Fibroblast of lung (primary cell): ENCODE data around the gene PCGF1. TPM values are rescaled to one million over a fixed set of nuclear protein-coding genes. Genes with fewer than 3 reads are reported as not detected.
"Not testable (repeated sequence)": the region's sequence is repeated elsewhere in the genome, so short reads cannot be mapped to it uniquely, and the experiment has no call there.

Source experiments
- DNase-seq, 2 donors: peaks; one replicate each; pipeline versions ENCODE4 v3.0.0 to v3.0.0-alpha.2; 2010; ENCODE audit warnings: low read depth in 2 of 2
- H2AFZ ChIP-seq: 2 replicates; pipeline ENCODE4 v1.5.1; 2012; ENCODE audit warnings: low read length, control low read depth, inconsistent platforms
- H3K27ac ChIP-seq: 2 replicates; pipeline ENCODE4 v1.5.1; 2011; ENCODE audit warnings: low read length, control low read depth; ENCODE audit not compliant: insufficient read depth
- H3K27me3 ChIP-seq: 2 replicates; pipeline ENCODE4 v1.5.1; 2011; ENCODE audit warnings: mild to moderate bottlenecking, low read length; ENCODE audit not compliant: control insufficient read depth, insufficient read depth
- H3K36me3 ChIP-seq: 2 replicates; pipeline ENCODE4 v1.5.1; 2011; ENCODE audit warnings: low read length; ENCODE audit not compliant: control insufficient read depth, insufficient read depth
- H3K4me1 ChIP-seq: 2 replicates; pipeline ENCODE4 v1.5.1; 2011; ENCODE audit warnings: low read length; ENCODE audit not compliant: control insufficient read depth, insufficient read depth; ENCODE audit errors: extremely low read depth
- H3K4me2 ChIP-seq: 2 replicates; pipeline ENCODE4 v1.5.1; 2011; ENCODE audit warnings: low read length, control low read depth; ENCODE audit not compliant: insufficient read depth; ENCODE audit errors: extremely low read depth
- H3K4me3 ChIP-seq, 4 experiments: fragments of 200-600 bp in 1 of 4; sonication (generic) in 1 of 4; replicated peaks in 1 of 4; 2 replicates each; pipeline ENCODE4 v1.5.1; 2011 to 2016; ENCODE audit warnings: low read length in 4 of 4, low read depth in 3 of 4, mild to moderate bottlenecking in 3 of 4, control low read depth in 2 of 4, inconsistent platforms in 1 of 4, mixed read lengths in 1 of 4; ENCODE audit not compliant: insufficient read depth in 1 of 4; ENCODE audit errors: control extremely low read depth in 1 of 4
- H3K79me2 ChIP-seq: 2 replicates; pipeline ENCODE4 v1.5.1; 2012; ENCODE audit warnings: mild to moderate bottlenecking, low read length, inconsistent platforms; ENCODE audit not compliant: control insufficient read depth, insufficient read depth
- H3K9ac ChIP-seq: 2 replicates; pipeline ENCODE4 v1.5.1; 2011; ENCODE audit warnings: mild to moderate bottlenecking, low read length, control low read depth; ENCODE audit not compliant: insufficient read depth
- H3K9me3 ChIP-seq: 2 replicates; pipeline ENCODE4 v1.5.1; 2012; ENCODE audit warnings: low read depth, low read length; ENCODE audit not compliant: control insufficient read depth, insufficient read depth
- H4K20me1 ChIP-seq: 2 replicates; pipeline ENCODE4 v1.5.1; 2011; ENCODE audit warnings: low read length; ENCODE audit not compliant: control insufficient read depth, insufficient read depth; ENCODE audit errors: extremely low read depth
- CTCF ChIP-seq, 2 donors: IDR thresholded peaks in 1 of 2; conservative IDR thresholded peaks in 1 of 2; 1 replicate in 1 of 2; 2 replicates in 1 of 2; pipeline ENCODE4 v1.5.1; 2011 to 2012; ENCODE audit warnings: low read length in 2 of 2, control low read depth in 1 of 2, inconsistent platforms in 1 of 2, low read depth in 1 of 2, mild to moderate bottlenecking in 1 of 2
- EZH2 ChIP-seq: IDR thresholded peaks from 2 replicates; pipeline ENCODE4 v1.5.1; 2012; ENCODE audit warnings: low read length, control low read depth, mild to moderate bottlenecking; ENCODE audit errors: missing control alignments
- polyA plus RNA-seq, 2 donors: library from polyadenylated mRNA; depleted of rRNA in 1 of 2; stranded (reverse) in 1 of 2; unstranded in 1 of 2; fragments of >200 nt; gene quantifications; 2 replicates each; pipeline ENCODE4 v1.2.1, GENCODE V29; 2011 to 2012; ENCODE audit warnings: missing spikeins in 1 of 2
- total RNA-seq: library from RNA; depleted of rRNA; stranded (reverse); fragments of >200 nt; gene quantifications from 2 replicates; pipeline ENCODE4 v1.2.1, GENCODE V29; 2014

Gene PCGF1
- total and polyA plus RNA-seq, 2 donors (not counting 1 experiment from before 2014, with no cell fraction given) = 23.8 to 35.5 TPM

DNA sequence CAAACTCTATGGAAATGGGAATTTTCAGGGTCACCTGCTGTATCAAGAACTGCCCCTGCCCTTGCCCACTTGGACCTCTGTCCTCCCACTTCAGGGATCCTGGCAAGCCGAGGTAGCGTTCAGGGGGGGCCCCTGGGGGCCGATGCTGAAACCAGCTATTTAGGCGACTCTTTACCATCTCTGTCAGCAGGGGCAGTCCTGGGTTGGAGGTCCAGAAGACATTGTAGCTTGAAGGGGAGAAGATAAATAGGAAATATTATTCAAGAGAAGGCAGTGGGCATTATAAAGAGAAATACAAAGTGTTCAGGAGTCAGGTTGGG lies 44.7 kb downstream of the PCGF1 start:
- no peak overlapping the region for H3K9ac ChIP-seq
- H3K36me3 ChIP-seq = peaks cover 15% of the 10 kb centered on the region
- H3K79me2 ChIP-seq = peaks cover 13% of the 10 kb centered on the region
- no peaks in the 10 kb centered on the region for H3K27me3 ChIP-seq
- no peak for DNase-seq
- TF ChIP-seq EZH2 (no peak), CTCF (conservative IDR thresholded peaks at IDR 0.05 in 1 of 2, IDR thresholded peaks at IDR 0.05 in 1 of 2; ENCODE audit: low read depth in 1 of 2, low read length in 2 of 2) (no peak)
- H3K4me1 ChIP-seq = peaks cover 5% of the 10 kb centered on the region
- no peak overlapping the region for H3K4me2 ChIP-seq
- H2AFZ ChIP-seq = no peak overlapping the region
- no peaks in the 10 kb centered on the region for H4K20me1 ChIP-seq
- H3K27ac ChIP-seq = no peak overlapping the region
- no peak overlapping the region for H3K4me3 ChIP-seq
- H3K9me3 ChIP-seq = no peaks in the 10 kb centered on the region

DNA sequence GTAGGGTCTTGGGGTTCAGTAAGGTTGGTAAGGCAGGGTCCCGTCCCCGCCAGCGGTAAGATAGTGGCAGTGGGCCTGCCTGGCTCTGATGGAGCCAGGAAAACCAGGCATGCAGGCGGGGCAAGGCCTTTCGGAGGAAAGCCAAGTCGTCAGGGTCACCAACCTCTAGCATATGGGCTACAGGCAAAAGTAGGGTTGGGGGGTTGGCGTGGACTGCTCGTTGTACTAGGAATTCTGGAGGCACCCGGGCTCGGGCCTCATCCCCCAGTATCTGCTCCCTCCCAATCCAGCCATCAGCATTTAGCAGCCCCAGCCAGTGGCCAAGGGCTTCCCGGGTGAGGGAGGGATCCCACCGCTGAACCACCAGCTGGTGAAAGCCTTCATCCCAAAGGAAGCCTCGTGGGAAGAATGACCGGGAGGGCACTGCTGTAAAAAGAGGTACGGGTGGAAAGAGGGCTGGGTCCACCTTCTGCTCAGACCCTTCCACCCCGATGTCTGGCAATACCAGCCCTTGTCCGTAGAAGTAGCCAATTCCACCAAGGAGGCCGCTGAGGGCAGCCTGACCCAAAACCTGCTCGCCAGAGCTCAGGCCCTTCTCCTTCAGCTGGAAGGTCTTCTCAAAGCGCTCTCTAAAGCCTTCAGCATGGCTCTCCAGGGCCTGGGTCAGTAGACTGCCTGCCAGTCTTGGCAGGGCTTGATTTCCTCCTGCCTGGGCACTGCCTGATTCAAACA lies 45.3 kb downstream of the PCGF1 start:
- peaks cover 13% of the 10 kb centered on the region for H3K79me2 ChIP-seq
- peaks cover 15% of the 10 kb centered on the region for H3K36me3 ChIP-seq
- no peak overlapping the region for H3K4me3 ChIP-seq
- peaks cover 5% of the 10 kb centered on the region for H3K4me1 ChIP-seq
- no peaks in the 10 kb centered on the region for H3K9me3 ChIP-seq
- no peaks in the 10 kb centered on the region for H3K27me3 ChIP-seq
- no peak overlapping the region for H3K9ac ChIP-seq
- H4K20me1 ChIP-seq = no peaks in the 10 kb centered on the region
- no peak overlapping the region for H3K27ac ChIP-seq
- no peak overlapping the region for H2AFZ ChIP-seq
- no peak for DNase-seq
- no peak overlapping the region for H3K4me2 ChIP-seq
- TF ChIP-seq CTCF (conservative IDR thresholded peaks at IDR 0.05 in 1 of 2, IDR thresholded peaks at IDR 0.05 in 1 of 2; ENCODE audit: low read depth in 1 of 2, low read length in 2 of 2) (no peak), EZH2 (no peak)

DNA sequence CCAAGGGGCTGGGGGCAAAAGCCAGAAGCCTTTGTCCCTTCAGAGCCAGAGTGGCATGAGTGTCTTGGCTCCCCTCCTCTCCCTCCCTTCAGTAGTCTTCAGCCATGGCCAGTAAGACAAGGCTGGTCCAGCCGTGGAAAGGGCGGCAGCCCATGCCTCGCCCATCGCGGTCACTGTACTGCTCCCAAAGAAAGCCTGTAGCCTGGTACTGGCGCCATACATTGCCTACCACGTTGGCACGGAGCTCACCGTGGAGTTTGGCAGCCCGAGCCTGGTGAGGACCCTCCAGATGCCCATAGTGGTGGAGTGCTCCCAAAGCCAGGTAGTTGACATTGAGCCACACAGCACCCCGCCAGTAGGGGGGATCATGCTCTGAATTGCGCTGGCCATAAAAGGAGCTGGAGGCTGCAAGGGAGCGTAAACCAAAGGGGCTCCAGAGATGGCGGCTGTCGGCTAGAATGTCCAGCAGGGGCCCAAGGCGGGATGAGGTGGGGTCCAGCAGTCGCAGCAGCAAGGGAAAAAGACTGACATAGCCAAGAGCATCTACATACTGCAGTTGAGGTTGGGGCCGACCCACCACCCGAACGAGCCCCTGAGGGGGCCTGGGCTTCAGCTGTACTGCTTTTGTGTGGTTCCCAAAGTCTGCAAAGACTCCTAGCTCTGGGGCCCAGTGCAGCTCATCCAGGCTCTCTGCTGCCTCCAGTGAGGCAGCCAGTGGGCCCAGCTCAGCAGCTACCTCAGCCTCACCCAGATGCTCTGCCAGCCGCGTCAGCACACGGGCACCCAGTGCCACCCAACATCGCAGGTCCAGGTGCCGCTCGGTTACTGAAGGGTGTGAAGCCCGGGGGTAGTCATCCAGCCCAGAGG lies 46.1 kb downstream of the PCGF1 start:
- H3K79me2 ChIP-seq = peaks cover 13% of the 10 kb centered on the region
- no peak overlapping the region for H3K9ac ChIP-seq
- H2AFZ ChIP-seq = no peak overlapping the region
- peaks cover 15% of the 10 kb centered on the region for H3K36me3 ChIP-seq
- peaks cover 9% of the 10 kb centered on the region for H3K4me1 ChIP-seq
- TF ChIP-seq EZH2 = no peak
- TF ChIP-seq CTCF (conservative IDR thresholded peaks at IDR 0.05 in 1 of 2, IDR thresholded peaks at IDR 0.05 in 1 of 2; ENCODE audit: low read depth in 1 of 2, low read length in 2 of 2) = peak in 1 of 2 donors; percentile 6
- H3K4me2 ChIP-seq = no peak overlapping the region
- DNase-seq = no peak
- no peak overlapping the region for H3K4me3 ChIP-seq
- no peak overlapping the region for H3K27ac ChIP-seq
- no peaks in the 10 kb centered on the region for H3K9me3 ChIP-seq
- no peaks in the 10 kb centered on the region for H4K20me1 ChIP-seq
- H3K27me3 ChIP-seq = no peaks in the 10 kb centered on the region

DNA sequence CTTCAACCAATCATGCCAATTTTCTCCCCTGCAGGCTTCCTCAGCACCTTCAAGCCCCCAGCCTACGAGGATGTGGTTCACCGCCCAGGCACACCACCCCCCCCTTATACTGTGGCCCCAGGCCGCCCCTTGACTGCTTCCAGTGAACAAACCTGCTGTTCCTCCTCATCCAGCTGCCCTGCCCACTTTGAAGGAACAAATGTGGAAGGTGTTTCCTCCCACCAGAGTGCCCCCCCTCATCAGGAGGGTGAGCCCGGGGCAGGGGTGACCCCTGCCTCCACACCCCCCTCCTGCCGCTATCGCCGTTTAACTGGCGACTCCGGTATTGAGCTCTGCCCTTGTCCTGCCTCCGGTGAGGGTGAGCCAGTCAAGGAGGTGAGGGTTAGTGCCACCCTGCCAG lies 47.3 kb downstream of the PCGF1 start:
- H3K9ac ChIP-seq, H3K27ac ChIP-seq, DNase-seq, H2AFZ ChIP-seq, H3K4me3 ChIP-seq, H3K4me2 ChIP-seq, H4K20me1 ChIP-seq, H3K27me3 ChIP-seq, H3K9me3 ChIP-seq: not testable (repeated sequence)
- peaks cover 15% of the 10 kb centered on the region for H3K36me3 ChIP-seq
- peaks cover 19% of the 10 kb centered on the region for H3K4me1 ChIP-seq
- peaks cover 15% of the 10 kb centered on the region for H3K79me2 ChIP-seq
